Activated naive CD4-positive, alpha-beta T cell treated with anti-CD3 and anti-CD28 coated beads, Interleukin-2, amount 50 U/mL, for 24 hours (primary cell): ENCODE measurements around the gene FHAD1.

ENCODE experiments used
- H3K27ac Mint-ChIP-seq: one replicate; pipeline ENCODE4 v1.8.0; 2021; ENCODE audit warnings: mild to moderate bottlenecking, mixed read lengths
- H3K27me3 Mint-ChIP-seq: one replicate; pipeline ENCODE4 v1.8.0; 2021; ENCODE audit warnings: mixed read lengths
- H3K36me3 Mint-ChIP-seq: one replicate; pipeline ENCODE4 v1.8.0; 2021; ENCODE audit warnings: mixed read lengths
- H3K4me1 Mint-ChIP-seq: one replicate; pipeline ENCODE4 v1.8.0; 2021; ENCODE audit warnings: mixed read lengths
- H3K4me3 Mint-ChIP-seq: one replicate; pipeline ENCODE4 v1.8.0; 2021; ENCODE audit warnings: mild to moderate bottlenecking, mixed read lengths
- H3K9me3 Mint-ChIP-seq: one replicate; pipeline ENCODE4 v1.8.0; 2021; ENCODE audit warnings: mixed read lengths

FHAD1 gene

DNA sequence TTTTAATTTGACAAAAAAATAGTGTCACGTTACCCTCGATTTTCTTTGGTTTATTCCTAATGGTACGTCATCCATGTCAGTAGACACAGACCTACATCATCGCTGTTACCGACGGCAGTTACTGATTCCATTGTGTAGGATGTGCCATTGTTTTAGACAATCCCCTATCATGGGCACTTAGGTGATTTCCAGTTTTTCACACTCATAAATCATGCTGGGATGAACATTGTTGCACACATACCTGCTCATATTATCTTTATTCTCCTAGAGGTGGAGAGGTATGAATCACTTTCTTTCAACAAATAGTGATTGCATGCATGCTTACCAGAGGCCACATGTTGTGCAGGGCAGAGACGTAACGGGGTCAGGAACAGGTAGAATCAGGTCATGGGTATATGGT is 83.0 kb downstream of the FHAD1 start:
- peaks cover 6% of the 10 kb centered on the region for H3K27me3 Mint-ChIP-seq

DNA sequence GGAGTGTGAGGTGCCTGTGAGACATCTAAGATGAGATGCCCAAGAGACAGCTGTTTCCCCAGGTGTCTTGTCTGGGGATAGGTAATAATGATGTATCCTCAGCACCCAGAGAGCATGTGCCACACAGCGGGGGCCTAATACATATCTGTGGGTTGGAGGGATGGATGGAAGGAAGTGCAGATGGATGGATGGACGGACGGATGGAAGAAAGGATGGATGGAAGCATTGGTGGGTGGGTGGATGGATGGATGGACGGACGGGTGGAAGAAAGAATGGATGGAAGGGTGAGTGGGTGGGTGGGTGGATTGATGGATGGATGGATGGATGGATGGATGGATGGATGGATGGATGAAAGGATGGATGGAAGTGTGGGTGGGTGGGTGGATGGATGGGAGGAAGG is 84.2 kb downstream of the FHAD1 start:
- Mint-ChIP-seq H3K4me3 (no peak overlapping the region), H3K27ac (no peak overlapping the region), H3K4me1 (no peaks in the 10 kb centered on the region), H3K27me3 (peaks cover 6% of the 10 kb centered on the region), H3K36me3 (no peaks in the 10 kb centered on the region), H3K9me3 (no peaks in the 10 kb centered on the region)

More for the DNA sequence above, 83.0 kb downstream of the FHAD1 start:
- Mint-ChIP-seq H3K36me3 (no peaks in the 10 kb centered on the region), H3K27ac (no peak overlapping the region), H3K9me3 (no peaks in the 10 kb centered on the region), H3K4me1 (no peaks in the 10 kb centered on the region), H3K4me3 (no peak overlapping the region)

DNA sequence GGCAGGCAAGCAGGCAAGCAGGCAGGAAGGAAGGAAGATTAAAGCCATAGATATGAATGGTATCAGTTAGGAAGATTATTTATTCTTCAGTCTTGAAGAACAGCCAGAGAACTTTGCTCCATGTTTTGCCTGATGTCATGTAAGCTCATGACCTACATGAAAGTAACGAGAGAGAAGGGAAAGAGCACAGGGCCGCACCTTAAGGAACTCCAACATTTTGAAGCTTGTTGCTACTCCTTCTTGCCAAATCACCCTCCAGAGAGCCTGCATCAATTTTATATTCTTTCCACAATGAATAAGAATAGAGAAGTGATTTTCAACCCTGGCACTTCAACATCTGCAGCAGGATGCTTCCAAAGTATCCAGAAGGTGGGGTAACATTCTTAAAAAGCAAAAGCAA is 84.7 kb downstream of the FHAD1 start:
- Mint-ChIP-seq H3K4me3 (no peak overlapping the region), H3K4me1 (no peaks in the 10 kb centered on the region), H3K27ac (no peak overlapping the region), H3K27me3 (peaks cover 8% of the 10 kb centered on the region), H3K36me3 (no peaks in the 10 kb centered on the region), H3K9me3 (no peaks in the 10 kb centered on the region)

DNA sequence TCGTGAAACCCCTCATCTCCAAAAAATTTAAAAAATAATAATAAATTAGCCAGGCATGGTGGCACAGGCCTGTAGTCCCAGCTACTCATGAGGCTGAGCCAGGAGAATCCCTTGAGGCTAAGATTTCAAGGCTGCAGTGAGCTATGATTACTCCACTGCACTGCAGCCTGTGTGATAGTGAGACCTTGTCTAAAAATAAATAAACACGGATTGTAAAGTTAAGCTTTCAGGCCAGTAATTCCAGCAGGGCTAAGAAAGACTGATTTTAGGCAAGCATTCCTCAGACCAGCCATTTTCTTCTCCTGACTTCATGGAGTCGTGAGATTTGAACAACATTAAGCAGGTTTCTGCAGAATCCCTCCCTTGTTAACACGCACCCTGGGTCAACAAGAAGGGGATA is 85.5 kb downstream of the FHAD1 start:
- H3K4me3 Mint-ChIP-seq = no peak overlapping the region
- H3K27me3 Mint-ChIP-seq = peaks cover 7% of the 10 kb centered on the region
- H3K27ac Mint-ChIP-seq = no peak overlapping the region
- no peaks in the 10 kb centered on the region for H3K4me1 Mint-ChIP-seq
- no peaks in the 10 kb centered on the region for H3K9me3 Mint-ChIP-seq
- H3K36me3 Mint-ChIP-seq = no peaks in the 10 kb centered on the region

DNA sequence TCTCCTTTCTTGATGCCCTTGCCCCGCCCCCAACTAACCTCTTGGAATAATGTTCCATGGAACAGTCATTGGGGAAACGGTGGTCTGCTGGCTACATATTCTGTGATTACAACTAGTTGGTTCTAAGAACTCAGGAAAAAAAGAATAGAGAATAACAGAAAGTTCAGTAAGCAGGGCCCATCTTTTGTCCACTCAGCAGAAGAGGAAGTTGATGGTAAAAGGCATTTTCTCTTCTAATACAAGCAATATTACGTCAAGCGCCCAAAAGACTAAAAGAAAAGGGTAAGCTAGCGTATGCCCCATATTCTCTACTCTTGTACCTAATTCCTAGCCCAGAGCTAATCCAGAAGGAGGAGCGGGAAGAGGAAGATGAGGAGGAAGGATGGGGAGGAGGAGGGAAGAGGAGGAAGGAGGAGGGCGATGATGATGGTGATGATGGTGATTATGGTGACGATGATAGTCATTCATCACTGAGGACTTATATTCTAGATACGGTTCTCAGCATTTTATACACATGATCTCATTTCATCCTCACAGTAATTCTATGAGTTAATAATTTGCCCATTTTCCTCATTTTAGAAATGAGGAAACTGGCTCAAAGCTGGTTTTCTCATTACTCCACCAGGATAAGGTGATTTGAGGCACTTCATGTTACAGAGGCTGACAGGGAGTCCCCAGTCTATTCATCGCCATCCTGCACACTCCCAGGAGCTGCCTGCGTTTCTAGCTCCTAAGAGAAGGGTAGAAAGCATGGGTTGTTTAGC is 86.1 kb downstream of the FHAD1 start:
- H3K4me3 Mint-ChIP-seq = no peak overlapping the region
- H3K9me3 Mint-ChIP-seq = no peaks in the 10 kb centered on the region
- no peaks in the 10 kb centered on the region for H3K36me3 Mint-ChIP-seq
- no peaks in the 10 kb centered on the region for H3K4me1 Mint-ChIP-seq
- H3K27me3 Mint-ChIP-seq = peaks cover 7% of the 10 kb centered on the region
- no peak overlapping the region for H3K27ac Mint-ChIP-seq

DNA sequence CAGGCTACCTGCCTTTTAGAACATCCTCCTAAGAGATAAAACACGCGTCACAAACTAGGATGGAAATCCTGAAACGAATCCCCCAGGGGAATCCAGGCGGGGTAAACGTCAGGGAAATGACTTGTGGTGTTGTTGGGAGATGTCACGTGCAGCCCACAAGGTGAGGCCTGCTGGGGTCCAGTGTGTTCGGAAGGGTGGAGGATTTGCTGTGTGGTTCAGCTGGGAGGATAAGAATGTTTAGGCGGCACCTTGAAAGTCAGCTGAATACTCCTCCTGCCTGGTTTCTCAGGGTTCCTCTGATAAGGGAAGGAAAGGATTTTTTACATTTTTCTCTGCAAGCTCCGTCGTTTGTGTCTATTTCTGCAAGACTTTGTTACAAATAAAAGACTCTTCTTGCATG is 88.0 kb downstream of the FHAD1 start:
- no peak overlapping the region for H3K27ac Mint-ChIP-seq
- H3K4me3 Mint-ChIP-seq = no peak overlapping the region
- H3K27me3 Mint-ChIP-seq = peaks cover 7% of the 10 kb centered on the region
- no peaks in the 10 kb centered on the region for H3K4me1 Mint-ChIP-seq
- H3K9me3 Mint-ChIP-seq = no peaks in the 10 kb centered on the region
- H3K36me3 Mint-ChIP-seq = no peaks in the 10 kb centered on the region

DNA sequence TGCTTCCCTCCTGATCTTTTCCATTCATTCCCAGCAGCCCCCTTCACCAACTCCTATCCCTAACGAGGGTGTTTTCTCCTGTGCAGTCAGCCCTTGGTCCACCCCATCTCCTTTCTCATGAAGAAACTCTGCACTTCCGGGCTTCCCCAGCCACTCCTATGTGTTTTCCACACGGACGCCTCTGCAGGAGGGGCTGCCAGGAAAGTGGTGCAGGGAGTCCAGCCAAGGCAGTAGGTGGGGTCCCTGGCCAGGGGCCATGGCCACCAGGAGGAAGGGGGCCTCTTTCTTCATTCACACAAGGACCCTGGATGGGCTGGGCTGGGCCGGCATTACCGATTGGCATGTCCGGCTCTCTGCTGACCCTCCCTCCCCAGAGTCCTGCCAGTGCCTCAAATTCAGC is 89.8 kb downstream of the FHAD1 start:
- no peak overlapping the region for H3K4me3 Mint-ChIP-seq
- H3K9me3 Mint-ChIP-seq = no peaks in the 10 kb centered on the region
- no peaks in the 10 kb centered on the region for H3K36me3 Mint-ChIP-seq
- peaks cover 5% of the 10 kb centered on the region for H3K27me3 Mint-ChIP-seq
- no peaks in the 10 kb centered on the region for H3K4me1 Mint-ChIP-seq
- H3K27ac Mint-ChIP-seq = peak overlapping the region; percentile 66

DNA sequence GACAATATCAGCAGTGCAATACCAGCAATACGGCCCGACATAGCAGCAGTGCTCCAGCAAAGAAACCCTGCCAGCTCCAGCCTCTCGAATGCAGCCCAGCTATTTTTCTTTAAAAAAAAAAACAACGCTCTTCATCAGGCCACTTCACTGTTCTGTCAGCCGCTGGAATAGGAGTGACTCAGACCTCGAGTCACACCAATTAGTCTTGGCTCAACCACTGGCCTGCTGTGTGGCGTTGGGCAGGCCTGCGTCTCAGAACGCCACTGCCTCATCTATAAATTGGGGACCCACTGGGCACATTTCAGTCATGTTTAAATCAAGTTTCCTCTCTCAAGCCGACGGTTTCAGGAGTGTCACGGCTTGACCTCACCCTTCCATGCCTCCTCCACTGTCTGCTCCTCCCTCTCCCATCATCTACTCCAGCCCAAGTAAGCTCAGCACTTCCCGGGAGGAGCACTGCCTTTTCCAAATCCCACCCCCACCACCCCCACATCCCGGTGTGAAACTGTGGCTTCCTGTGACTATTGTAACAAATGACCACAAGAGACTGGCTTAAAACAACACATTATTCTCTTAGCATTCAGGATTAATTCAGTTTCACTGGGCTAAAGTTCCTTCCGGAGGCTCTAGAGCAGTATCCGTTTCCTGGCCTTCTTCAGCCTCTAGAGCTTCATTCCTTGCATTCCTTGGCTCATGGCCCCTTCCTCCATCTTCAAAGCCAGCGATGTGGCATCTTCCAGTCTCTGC is 90.8 kb downstream of the FHAD1 start:
- H3K36me3 Mint-ChIP-seq = no peaks in the 10 kb centered on the region
- no peaks in the 10 kb centered on the region for H3K9me3 Mint-ChIP-seq
- peaks cover 5% of the 10 kb centered on the region for H3K27me3 Mint-ChIP-seq
- H3K27ac Mint-ChIP-seq = no peak overlapping the region
- H3K4me1 Mint-ChIP-seq = no peaks in the 10 kb centered on the region
- H3K4me3 Mint-ChIP-seq = no peak overlapping the region

DNA sequence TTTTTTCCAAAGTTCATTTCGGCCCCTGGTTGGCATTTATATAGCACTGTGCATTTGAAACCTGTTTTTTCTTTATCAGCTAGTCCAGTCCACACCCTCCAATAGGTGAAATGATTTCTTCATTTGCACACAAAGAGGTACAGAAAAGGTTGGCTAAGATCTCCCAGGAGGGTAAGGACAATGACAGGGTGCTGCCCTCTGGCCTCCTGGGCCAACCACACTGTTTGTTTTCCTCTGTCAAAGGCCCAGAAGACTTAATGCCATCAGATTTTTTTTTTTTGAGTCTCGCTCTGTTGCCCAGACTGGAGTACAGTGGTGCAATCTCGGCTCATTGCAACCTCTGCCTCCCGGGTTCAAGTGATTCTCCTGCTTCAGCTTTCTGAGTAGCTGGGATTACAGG is 92.5 kb downstream of the FHAD1 start:
- H3K4me1 Mint-ChIP-seq = peaks cover 4% of the 10 kb centered on the region
- no peak overlapping the region for H3K4me3 Mint-ChIP-seq
- peaks cover 17% of the 10 kb centered on the region for H3K27me3 Mint-ChIP-seq
- H3K9me3 Mint-ChIP-seq = no peaks in the 10 kb centered on the region
- H3K36me3 Mint-ChIP-seq = no peaks in the 10 kb centered on the region
- H3K27ac Mint-ChIP-seq = no peak overlapping the region

DNA sequence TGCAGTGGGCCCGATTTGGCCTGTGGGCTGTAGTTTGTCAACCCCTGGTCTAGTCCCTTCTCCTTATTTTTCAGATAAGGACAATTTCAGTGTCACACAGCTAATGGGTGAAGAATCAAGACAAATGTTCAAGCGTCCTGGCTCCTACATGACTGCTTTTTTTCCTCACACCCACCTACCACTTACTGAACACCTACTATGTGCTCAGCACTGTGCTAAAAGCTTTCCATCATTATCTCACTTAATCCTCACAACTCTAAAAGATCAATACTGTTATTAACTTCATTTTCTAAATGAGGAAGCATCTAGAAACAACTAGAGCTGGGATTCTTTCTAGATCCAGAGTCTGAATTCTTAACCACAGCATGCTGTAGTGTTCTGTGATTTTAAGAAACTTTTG is 94.2 kb downstream of the FHAD1 start:
- Mint-ChIP-seq H3K9me3 (no peaks in the 10 kb centered on the region), H3K36me3 (no peaks in the 10 kb centered on the region), H3K4me1 (peaks cover 16% of the 10 kb centered on the region), H3K4me3 (no peak overlapping the region), H3K27me3 (peaks cover 23% of the 10 kb centered on the region), H3K27ac (no peak overlapping the region)

DNA sequence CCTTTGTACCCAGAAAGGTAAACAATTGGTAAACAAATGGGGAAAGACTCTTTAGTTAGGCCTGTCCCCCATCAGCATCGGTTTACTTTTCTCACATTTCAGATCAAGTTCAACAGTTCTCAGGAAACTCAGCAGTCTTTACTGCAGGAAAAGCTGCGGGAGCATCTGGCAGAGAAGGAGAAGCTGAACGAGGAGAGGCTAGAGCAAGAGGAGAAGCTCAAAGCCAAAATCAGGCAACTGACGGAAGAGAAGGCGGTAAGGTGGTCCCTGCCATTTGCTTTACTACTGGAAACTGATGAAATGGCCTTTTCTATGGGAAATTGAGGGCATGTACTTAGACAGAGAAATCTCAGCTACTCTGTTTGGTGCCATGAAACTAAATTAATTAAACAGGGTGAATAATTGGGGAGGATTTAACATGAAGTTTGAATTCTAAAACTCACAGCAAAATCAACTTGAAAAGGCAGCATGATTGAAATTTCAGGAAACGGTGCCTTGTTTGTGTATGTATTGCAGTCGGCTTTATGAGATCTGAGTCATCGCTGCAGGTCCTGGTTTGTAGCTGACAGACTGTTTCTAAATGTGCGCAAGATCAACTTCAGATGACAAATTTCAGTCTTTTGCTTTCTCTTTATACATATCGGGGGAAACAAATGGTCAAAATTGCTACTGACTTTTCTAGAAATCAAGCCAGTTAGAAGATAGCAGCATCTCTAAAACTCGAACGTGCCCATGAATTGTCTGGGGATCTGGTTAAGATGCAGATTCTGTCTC is 94.8 kb downstream of the FHAD1 start:
- Mint-ChIP-seq H3K27me3 (peaks cover 21% of the 10 kb centered on the region), H3K27ac (peak overlapping the region; percentile 12), H3K4me1 (peaks cover 16% of the 10 kb centered on the region), H3K4me3 (no peak overlapping the region), H3K36me3 (no peaks in the 10 kb centered on the region), H3K9me3 (no peaks in the 10 kb centered on the region)

DNA sequence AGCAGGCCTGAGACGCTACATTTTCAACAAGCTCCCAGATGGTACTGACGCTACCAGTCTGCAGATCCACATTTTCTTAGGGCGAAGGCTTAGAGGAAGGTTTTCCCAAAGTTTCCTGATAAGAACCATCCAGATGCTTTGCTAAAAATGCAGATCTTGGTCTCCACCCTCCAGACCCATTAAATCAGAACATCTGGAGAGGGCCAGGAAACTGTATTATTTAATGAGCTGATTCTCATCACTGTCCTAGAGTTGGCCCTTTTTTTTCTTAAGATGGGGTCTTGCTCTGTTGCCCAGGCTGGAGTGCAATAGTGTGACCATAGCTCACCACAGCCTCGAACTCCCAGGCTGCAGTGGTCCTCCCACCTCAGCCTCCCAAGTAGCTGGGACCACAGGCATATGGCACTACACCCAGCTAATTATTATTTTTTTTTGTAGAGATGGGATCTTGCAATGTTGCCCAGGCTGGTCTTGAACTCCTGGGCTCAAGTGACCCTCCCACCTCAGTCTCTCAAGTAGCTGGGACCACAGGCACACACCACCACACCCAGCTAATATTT is 95.5 kb downstream of the FHAD1 start:
- Mint-ChIP-seq H3K27me3 (peaks cover 21% of the 10 kb centered on the region), H3K4me1 (peaks cover 17% of the 10 kb centered on the region), H3K27ac (no peak overlapping the region), H3K9me3 (no peaks in the 10 kb centered on the region), H3K4me3 (no peak overlapping the region), H3K36me3 (no peaks in the 10 kb centered on the region)

DNA sequence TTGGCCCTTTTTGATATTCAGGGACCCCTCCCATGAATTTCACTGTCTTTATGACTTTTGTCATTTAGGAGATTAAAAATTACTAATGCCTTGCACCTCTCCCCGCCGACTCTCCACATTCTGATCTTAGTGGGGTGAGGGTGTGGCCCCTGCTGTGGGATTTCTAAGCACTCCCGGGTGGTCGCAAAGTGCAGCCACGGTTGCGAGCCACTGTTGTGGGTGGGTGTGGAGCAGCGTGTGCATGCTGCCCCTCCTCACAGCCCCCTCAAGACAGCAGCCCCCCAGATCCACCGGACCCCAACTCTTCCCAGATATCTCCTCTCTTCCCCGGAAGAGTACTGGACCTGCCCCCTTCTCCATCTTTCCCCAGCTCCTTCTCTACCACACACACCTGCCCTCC is 96.1 kb downstream of the FHAD1 start:
- no peaks in the 10 kb centered on the region for H3K9me3 Mint-ChIP-seq
- no peaks in the 10 kb centered on the region for H3K36me3 Mint-ChIP-seq
- H3K27me3 Mint-ChIP-seq = peaks cover 21% of the 10 kb centered on the region
- no peak overlapping the region for H3K27ac Mint-ChIP-seq
- peaks cover 22% of the 10 kb centered on the region for H3K4me1 Mint-ChIP-seq
- H3K4me3 Mint-ChIP-seq = no peak overlapping the region

DNA sequence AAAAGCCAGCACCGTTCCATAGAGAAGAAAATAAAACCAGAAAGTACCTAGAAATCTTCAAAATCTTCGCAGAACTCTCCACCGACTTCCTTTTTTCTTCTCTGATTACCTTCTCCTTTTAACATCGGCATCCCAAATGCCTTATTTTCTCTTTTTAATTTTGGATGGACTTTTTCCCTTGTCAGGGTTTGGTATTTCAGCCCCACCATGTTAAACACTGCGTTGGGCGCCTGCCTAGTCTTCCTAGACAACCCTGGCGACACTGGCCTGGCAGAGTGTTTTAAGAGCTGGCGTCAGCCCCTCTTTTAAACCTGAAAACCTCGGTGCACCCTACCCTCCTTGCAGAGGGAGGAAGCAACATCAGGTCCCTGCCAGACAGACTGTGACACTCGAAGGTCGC is 96.7 kb downstream of the FHAD1 start:
- Mint-ChIP-seq H3K9me3 (no peaks in the 10 kb centered on the region), H3K27me3 (peaks cover 21% of the 10 kb centered on the region), H3K4me1 (peaks cover 22% of the 10 kb centered on the region), H3K36me3 (no peaks in the 10 kb centered on the region), H3K27ac (no peak overlapping the region), H3K4me3 (no peak overlapping the region)

DNA sequence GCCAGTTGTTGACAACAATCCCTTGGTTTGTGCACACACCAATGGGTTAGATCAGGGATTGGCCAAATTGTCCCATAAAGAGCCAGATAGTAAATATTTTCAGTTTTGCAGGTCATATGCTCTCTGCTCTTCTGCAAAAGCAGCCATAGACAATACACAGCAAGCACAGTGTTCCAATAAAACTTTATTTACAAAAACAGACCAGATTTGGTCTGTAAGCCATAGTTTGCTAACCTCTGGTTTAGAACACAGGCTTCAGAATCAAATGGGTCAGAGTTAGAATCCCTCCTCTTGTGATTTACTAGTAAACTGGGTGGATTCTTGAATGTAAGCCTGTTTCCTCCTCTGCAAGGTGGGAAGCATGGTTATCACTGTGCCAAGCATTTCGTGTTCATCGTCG is 97.4 kb downstream of the FHAD1 start:
- Mint-ChIP-seq H3K9me3 (no peaks in the 10 kb centered on the region), H3K4me1 (peaks cover 22% of the 10 kb centered on the region), H3K27ac (no peak overlapping the region), H3K36me3 (no peaks in the 10 kb centered on the region), H3K27me3 (peaks cover 23% of the 10 kb centered on the region), H3K4me3 (no peak overlapping the region)
